Inferior parietal cortex (tissue), 1 donor: ENCODE measurements around the gene ABCG4.

Experiments used
- DNase-seq: peaks from one replicate; pipeline ENCODE4 v3.0.0-alpha.2; 2016; ENCODE audit errors: extremely low spot score

The ABCG4 gene

DNA sequence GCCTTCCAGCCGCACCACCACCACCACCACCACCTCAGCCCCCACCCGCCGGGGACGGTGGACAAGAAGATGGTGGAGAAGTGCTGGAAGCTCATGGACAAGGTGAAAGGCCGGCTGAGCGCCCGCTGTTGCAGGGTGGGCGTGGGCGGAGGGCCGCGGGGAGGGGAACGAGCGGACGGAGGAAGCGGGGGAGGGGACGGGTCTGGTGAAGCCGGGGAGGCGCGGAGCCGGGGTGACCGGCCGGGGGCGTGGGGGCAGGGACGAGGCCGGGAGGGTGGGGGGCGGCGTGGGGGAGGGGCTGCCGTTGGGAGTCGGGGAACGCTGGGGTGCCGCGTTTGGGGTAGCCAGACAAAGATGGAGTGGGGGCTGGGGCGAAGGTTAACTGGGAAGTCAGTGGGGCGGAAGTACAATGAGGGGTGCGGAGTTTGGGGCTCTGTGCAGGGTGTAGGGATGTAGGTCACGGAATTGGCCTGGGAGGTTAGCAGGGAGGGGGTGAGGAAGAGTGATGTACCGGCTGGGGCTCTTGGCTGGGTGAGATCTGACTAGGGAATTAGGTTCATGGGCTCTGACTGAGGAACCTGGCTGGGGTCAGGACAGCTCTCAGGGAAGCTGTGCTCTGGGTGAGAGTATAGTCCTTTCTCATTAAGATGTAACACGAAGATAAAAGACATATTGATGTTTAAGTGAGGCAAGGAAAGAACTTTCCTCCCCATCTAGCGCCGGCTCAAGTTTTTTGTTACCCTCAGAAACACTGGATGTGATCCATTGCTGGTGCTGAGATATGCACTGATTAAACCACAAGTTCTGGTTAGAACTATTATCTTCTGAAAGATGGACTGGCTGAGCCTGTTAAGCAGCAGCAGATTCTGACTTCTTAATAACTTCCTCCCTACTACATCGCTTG is 57.9 kb downstream of the ABCG4 start:
- DNase-seq, result no peak

DNA sequence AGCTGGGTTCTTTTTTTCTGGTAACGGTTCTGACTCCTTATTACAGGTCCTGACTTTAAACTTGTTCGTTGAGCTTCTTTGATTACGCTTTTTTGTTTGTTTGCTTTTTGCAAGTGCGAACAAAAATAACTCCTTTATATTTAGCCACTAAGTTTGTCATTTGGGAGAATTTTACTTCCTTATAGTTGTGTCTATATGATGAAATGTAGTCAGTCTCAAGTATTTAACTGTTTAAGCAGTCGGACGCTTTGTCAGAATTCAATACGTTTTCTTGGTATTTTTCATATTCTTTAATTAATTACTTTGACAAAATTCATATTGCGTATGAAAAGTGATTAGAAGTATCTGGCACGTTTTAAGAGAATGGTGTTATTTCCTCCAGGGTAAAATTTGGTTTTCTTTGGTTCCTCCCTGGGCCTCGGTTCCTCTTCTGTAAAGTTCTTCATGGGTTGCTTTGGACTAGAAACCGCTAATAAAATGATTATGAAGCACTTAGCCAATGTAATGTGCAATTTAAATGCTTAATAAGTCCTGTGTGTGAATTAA is 58.6 kb downstream of the ABCG4 start:
- DNase-seq, result no peak

DNA sequence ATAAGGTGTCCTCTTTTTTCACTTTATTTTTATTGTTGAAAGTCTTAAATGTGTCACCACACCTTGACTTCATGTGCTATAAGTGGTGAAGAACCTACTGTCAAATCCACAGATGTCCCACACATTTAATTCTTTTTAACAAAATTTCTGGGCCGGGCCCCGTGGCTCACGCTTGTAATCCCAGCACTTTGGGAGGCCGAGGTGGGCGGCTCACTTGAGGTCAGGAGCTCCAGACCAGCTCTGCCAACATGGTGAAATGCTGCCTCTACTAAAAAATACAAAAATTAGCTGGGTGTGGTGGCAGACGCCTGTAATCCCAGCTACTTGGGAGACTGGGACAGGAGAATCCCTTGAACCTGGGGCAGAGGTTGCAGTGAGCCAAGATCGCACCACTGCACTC is 60.3 kb downstream of the ABCG4 start:
- DNase-seq, result no peak

DNA sequence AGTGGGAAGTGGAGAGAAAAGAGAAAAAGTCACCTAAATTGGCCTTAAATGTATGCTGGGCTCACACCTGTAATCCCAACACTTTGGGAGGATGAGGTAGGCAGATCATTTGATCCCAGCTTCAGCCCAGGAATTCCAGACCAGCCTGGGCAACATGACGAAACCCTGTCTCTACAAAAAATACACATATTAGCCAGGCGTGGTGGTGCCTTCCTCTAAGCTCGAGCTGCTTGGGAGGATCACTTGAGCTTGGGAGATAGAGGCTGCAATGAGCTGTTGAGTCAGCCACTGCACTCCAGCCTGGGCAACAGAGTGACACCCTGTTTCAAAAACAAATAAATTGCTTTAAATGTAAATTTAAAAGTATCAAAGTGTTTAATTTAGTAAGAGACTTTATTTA is 61.2 kb downstream of the ABCG4 start:
- DNase-seq, result no peak
